T-cell (primary cell): ENCODE measurements around the gene CABLES1. TPM values are rescaled to one million over a fixed set of nuclear protein-coding genes. Genes with fewer than 3 reads are reported as not detected.
"Not testable (repeated sequence)": the region's sequence is repeated elsewhere in the genome, so short reads cannot be mapped to it uniquely, and the experiment has no call there.

Source experiments
- ATAC-seq, 4 experiments: fragments of 200-7000 bp in 3 of 4; fragments of 150-1000 bp in 1 of 4; cut with Tn5 transposase; replicated peaks in 1 of 4; 1 replicate in 3 of 4; 2 replicates in 1 of 4; pipeline ENCODE4 v1.10.0; 2021; ENCODE audit warnings: moderate library complexity in 3 of 4, mild to moderate bottlenecking in 2 of 4, moderate number of reproducible peaks in 1 of 4
- CTCF ChIA-PET, 2 donors: fragments of 300-600 bp; sonication (Branson Sonifier 250); formaldehyde crosslinking; loops; one replicate each; lab custom pipeline; 2022; ENCODE audit warnings: antibody characterized with exemption in 2 of 2; lab: Charles Lee
- POLR2A ChIA-PET, 2 donors: fragments of 300-600 bp; sonication (Branson Sonifier 250); formaldehyde crosslinking; loops; one replicate each; lab custom pipeline; 2022; ENCODE audit warnings: antibody characterized with exemption in 2 of 2; lab: Charles Lee
- DNase-seq, 35 experiments: peaks; one replicate each; pipeline versions ENCODE4 v3.0.0 to v3.0.0-alpha.2; 2013 to 2023
- H3K27ac ChIP-seq: one replicate; pipeline ENCODE4 v1.5.1; 2013; ENCODE audit warnings: low read length
- H3K27me3 ChIP-seq, 2 experiments: replicated peaks in 1 of 2; 1 replicate in 1 of 2; 2 replicates in 1 of 2; pipeline versions ENCODE4 v1.6.1 to v1.7.0; 2013; ENCODE audit warnings: low read length in 1 of 2, mixed read lengths in 1 of 2; ENCODE audit not compliant: control insufficient read depth in 2 of 2, insufficient read depth in 2 of 2; ENCODE audit errors: extremely low read depth in 1 of 2
- H3K36me3 ChIP-seq, 2 donors: 1 replicate in 1 of 2; 2 replicates in 1 of 2; pipeline versions ENCODE4 v1.6.1 to v1.7.0; 2013; ENCODE audit warnings: low read length in 1 of 2; ENCODE audit not compliant: control insufficient read depth in 2 of 2, insufficient read depth in 1 of 2; ENCODE audit errors: extremely low read depth in 1 of 2
- H3K4me1 ChIP-seq, 2 experiments: 1 replicate in 1 of 2; 2 replicates in 1 of 2; pipeline versions ENCODE4 v1.6.1 to v1.7.0; 2013; ENCODE audit warnings: low read length in 2 of 2, mixed read lengths in 1 of 2; ENCODE audit not compliant: insufficient read depth in 2 of 2, control insufficient read depth in 1 of 2; ENCODE audit errors: extremely low read depth in 1 of 2
- H3K4me3 ChIP-seq, 2 donors: 1 replicate in 1 of 2; 2 replicates in 1 of 2; pipeline versions ENCODE4 v1.5.1 to v1.7.0; 2013; ENCODE audit warnings: mild to moderate bottlenecking in 2 of 2, low read length in 1 of 2, moderate library complexity in 1 of 2; ENCODE audit not compliant: control insufficient read depth in 1 of 2; ENCODE audit errors: extremely low read depth in 1 of 2
- H3K9me3 ChIP-seq: 2 replicates; pipeline ENCODE4 v1.7.0; 2013
- H3K27ac Mint-ChIP-seq, 2 donors: one replicate each; pipeline ENCODE4 v1.8.0; 2020 to 2021; ENCODE audit warnings: mild to moderate bottlenecking in 2 of 2, mixed read lengths in 2 of 2
- H3K27me3 Mint-ChIP-seq, 2 donors: one replicate each; pipeline ENCODE4 v1.8.0; 2021 to 2022; ENCODE audit warnings: mixed read lengths in 2 of 2
- H3K36me3 Mint-ChIP-seq: one replicate; pipeline ENCODE4 v1.8.0; 2021; ENCODE audit warnings: mixed read lengths
- H3K4me1 Mint-ChIP-seq, 3 donors: one replicate each; pipeline ENCODE4 v1.8.0; 2020 to 2022; ENCODE audit warnings: mixed read lengths in 3 of 3, mild to moderate bottlenecking in 1 of 3
- H3K4me3 Mint-ChIP-seq, 3 donors: one replicate each; pipeline ENCODE4 v1.8.0; 2020 to 2022; ENCODE audit warnings: mild to moderate bottlenecking in 3 of 3, mixed read lengths in 3 of 3, moderate library complexity in 3 of 3
- H3K9me3 Mint-ChIP-seq, 3 donors: one replicate each; pipeline ENCODE4 v1.8.0; 2020 to 2022; ENCODE audit warnings: mixed read lengths in 3 of 3
- WGBS: methylation state at CpG from one replicate; pipeline ENCODE4 v1.1.5; 2013; ENCODE audit warnings: missing lambda C conversion rate; ENCODE audit not compliant: insufficient coverage; 5-methylcytosine and 5-hydroxymethylcytosine counted together
- total RNA-seq, 35 experiments: library from RNA in 6 of 35; stranded (reverse) in 6 of 35; fragments of 120-200 nt in 1 of 35; gene quantifications; one replicate each; pipeline versions ENCODE4 v1.2.1 to v1.2.4 and lab custom pipeline; 2013 to 2026

The CABLES1 gene
- total RNA-seq, 5 donors from 2014 or later (not counting 1 experiment from before 2014, with no cell fraction given): 0.23 to 1.7 (median 0.85) TPM

GRCh38 chr18:23158884-23159283, 23.6 kb downstream of the CABLES1 start:
- H3K36me3 Mint-ChIP-seq, H3K4me3 Mint-ChIP-seq, CTCF ChIA-PET, H3K27me3 Mint-ChIP-seq, H3K4me3 ChIP-seq, DNase-seq, H3K9me3 ChIP-seq, H3K27me3 ChIP-seq, H3K4me1 Mint-ChIP-seq, H3K27ac Mint-ChIP-seq, POLR2A ChIA-PET, H3K27ac ChIP-seq, H3K4me1 ChIP-seq, H3K36me3 ChIP-seq, ATAC-seq, H3K9me3 Mint-ChIP-seq: not testable (repeated sequence)
- 96% methylated on average over 11 of the region's 14 CpGs for WGBS

- no peak overlapping the region for H3K4me3 ChIP-seq
- Mint-ChIP-seq H3K4me1 (no peaks in the 10 kb centered on the region), H3K27me3 (peaks cover 3 to 4% of the 10 kb centered on the region in 2 donors), H3K27ac (no peak overlapping the region), H3K4me3 (no peak overlapping the region), H3K9me3 (no peaks in the 10 kb centered on the region), H3K36me3 (no peaks in the 10 kb centered on the region)
- ChIA-PET CTCF (no interaction called here), POLR2A (no interaction called here)
- no peaks in the 10 kb centered on the region for H3K4me1 ChIP-seq
- peaks cover 0 to 7% of the 10 kb centered on the region in 2 experiments for H3K27me3 ChIP-seq
- no peak for ATAC-seq
- no peaks in the 10 kb centered on the region for H3K36me3 ChIP-seq
- no CpG with 5 or more reads among the region's 7 CpGs for WGBS
- DNase-seq: no peak
- no peaks in the 10 kb centered on the region for H3K9me3 ChIP-seq
- H3K27ac ChIP-seq: no peak overlapping the region
Observed at GRCh38 chr18:23159344-23159743, 24.1 kb downstream of the CABLES1 start.

GRCh38 chr18:23162473-23162872, 27.2 kb downstream of the CABLES1 start:
- no peaks in the 10 kb centered on the region for H3K4me1 Mint-ChIP-seq
- ChIA-PET POLR2A (no interaction called here), CTCF (no interaction called here)
- Histone ChIP-seq H3K4me3 (no peak overlapping the region), H3K27me3 (peaks cover 0 to 2% of the 10 kb centered on the region in 2 experiments), H3K4me1 (no peaks in the 10 kb centered on the region), H3K27ac (no peak overlapping the region), H3K9me3 (no peaks in the 10 kb centered on the region), H3K36me3 (no peaks in the 10 kb centered on the region)
- peaks cover 2 to 8% of the 10 kb centered on the region in 2 donors for H3K27me3 Mint-ChIP-seq
- H3K9me3 Mint-ChIP-seq: no peaks in the 10 kb centered on the region
- no peak overlapping the region for H3K27ac Mint-ChIP-seq
- ATAC-seq: no peak
- WGBS: 99% methylated on average over 4 of the region's 6 CpGs
- DNase-seq: no peak
- H3K36me3 Mint-ChIP-seq: no peaks in the 10 kb centered on the region
- H3K4me3 Mint-ChIP-seq: no peak overlapping the region

- no peaks in the 10 kb centered on the region for H3K36me3 ChIP-seq
- peaks cover 0 to under 1% of the 10 kb centered on the region in 2 experiments for H3K27me3 ChIP-seq
- 87% methylated on average over 7 of the region's 11 CpGs for WGBS
- Mint-ChIP-seq H3K36me3 (no peaks in the 10 kb centered on the region), H3K4me3 (no peak overlapping the region), H3K9me3 (no peaks in the 10 kb centered on the region), H3K27me3 (peaks cover 2 to 9% of the 10 kb centered on the region in 2 donors), H3K27ac (no peak overlapping the region), H3K4me1 (no peaks in the 10 kb centered on the region)
- no peaks in the 10 kb centered on the region for H3K4me1 ChIP-seq
- ChIA-PET POLR2A (interaction anchor here in 1 of 2 donors (0.6 kb wide), 1 partner anchor 93 kb away, joined by 3 read pairs; no protein-coding TSS in a partner anchor), CTCF (interaction anchor here in 1 of 2 donors (0.6 kb wide), 1 partner anchor 30 kb away, joined by 3 read pairs; no protein-coding TSS in a partner anchor)
- no peak overlapping the region for H3K27ac ChIP-seq
- ATAC-seq (no peak), DNase-seq (no peak)
- H3K9me3 ChIP-seq: no peaks in the 10 kb centered on the region
- no peak overlapping the region for H3K4me3 ChIP-seq
Observed at GRCh38 chr18:23163786-23164533, 28.7 kb downstream of the CABLES1 start.

GRCh38 chr18:23165271-23166068, 30.2 kb downstream of the CABLES1 start:
- Mint-ChIP-seq H3K9me3 (no peaks in the 10 kb centered on the region), H3K4me3 (no peak overlapping the region), H3K27me3 (peaks cover 2 to 9% of the 10 kb centered on the region in 2 donors), H3K36me3 (no peaks in the 10 kb centered on the region), H3K4me1 (no peaks in the 10 kb centered on the region), H3K27ac (no peak overlapping the region)
- Histone ChIP-seq H3K27ac (no peak overlapping the region), H3K9me3 (no peaks in the 10 kb centered on the region), H3K4me3 (no peak overlapping the region), H3K4me1 (no peaks in the 10 kb centered on the region), H3K36me3 (no peaks in the 10 kb centered on the region), H3K27me3 (no peaks in the 10 kb centered on the region)
- CTCF ChIA-PET: no interaction called here
- DNase-seq: no peak
- POLR2A ChIA-PET: no interaction called here
- ATAC-seq: no peak
- WGBS: 71% methylated on average over 1 of the region's 9 CpGs

- no peak for ATAC-seq
- no peak for DNase-seq
- POLR2A ChIA-PET: no interaction called here
- H3K4me1 Mint-ChIP-seq: no peaks in the 10 kb centered on the region
- H3K36me3 Mint-ChIP-seq: no peaks in the 10 kb centered on the region
- Histone ChIP-seq H3K36me3 (no peaks in the 10 kb centered on the region), H3K9me3 (no peaks in the 10 kb centered on the region), H3K4me1 (no peaks in the 10 kb centered on the region), H3K4me3 (no peak overlapping the region), H3K27me3 (no peaks in the 10 kb centered on the region), H3K27ac (no peak overlapping the region)
- no peaks in the 10 kb centered on the region for H3K9me3 Mint-ChIP-seq
- WGBS: 89% methylated on average over 4 of the region's 7 CpGs
- peaks cover 2 to 9% of the 10 kb centered on the region in 2 donors for H3K27me3 Mint-ChIP-seq
- H3K27ac Mint-ChIP-seq: no peak overlapping the region
- CTCF ChIA-PET: no interaction called here
- H3K4me3 Mint-ChIP-seq: no peak overlapping the region
Observed at GRCh38 chr18:23166891-23167541, 31.7 kb downstream of the CABLES1 start.
